HG02678 (cell line): ENCODE results near the gene SLC5A4.

Source experiments
- ATAC-seq: cut with Tn5 transposase; IDR thresholded peaks from one replicate; pipeline ENCODE4 v1.9.1; 2021; ENCODE audit warnings: mild to moderate bottlenecking, moderate library complexity; ENCODE audit not compliant: unreplicated experiment

SLC5A4 gene

GRCh38 chr22:32233091-32233490 lies 22.1 kb downstream of the SLC5A4 start:
- no peak for ATAC-seq

- ATAC-seq = no peak
These were observed 22.8 kb downstream of the SLC5A4 start for GRCh38 chr22:32232191-32232830.

- no peak for ATAC-seq
These were observed 28.6 kb downstream of the SLC5A4 start for GRCh38 chr22:32226326-32227104.

- ATAC-seq = no peak
These were observed 32.2 kb downstream of the SLC5A4 start for GRCh38 chr22:32222991-32223390.

GRCh38 chr22:32219026-32219425 lies 36.1 kb downstream of the SLC5A4 start:
- no peak for ATAC-seq

DNA sequence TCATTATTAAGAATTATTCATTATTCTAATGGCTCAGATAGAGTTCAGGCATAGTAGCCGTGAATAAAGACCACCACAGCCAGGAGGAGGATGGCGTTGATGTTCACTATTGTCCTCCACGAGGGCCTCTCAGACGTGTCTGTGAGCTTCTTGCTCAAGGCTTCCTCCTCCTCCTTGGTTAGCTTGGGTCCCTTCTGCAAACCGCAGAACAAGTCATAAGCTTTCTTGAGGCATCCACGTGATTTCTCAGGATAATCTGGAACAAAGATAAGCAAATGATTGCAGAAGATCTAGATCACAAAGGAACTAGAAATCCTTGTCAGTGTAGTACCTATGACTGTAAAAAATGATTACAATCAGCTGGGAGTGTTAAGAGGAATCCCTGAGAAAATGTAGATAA lies 36.7 kb downstream of the SLC5A4 start:
- no peak for ATAC-seq

DNA sequence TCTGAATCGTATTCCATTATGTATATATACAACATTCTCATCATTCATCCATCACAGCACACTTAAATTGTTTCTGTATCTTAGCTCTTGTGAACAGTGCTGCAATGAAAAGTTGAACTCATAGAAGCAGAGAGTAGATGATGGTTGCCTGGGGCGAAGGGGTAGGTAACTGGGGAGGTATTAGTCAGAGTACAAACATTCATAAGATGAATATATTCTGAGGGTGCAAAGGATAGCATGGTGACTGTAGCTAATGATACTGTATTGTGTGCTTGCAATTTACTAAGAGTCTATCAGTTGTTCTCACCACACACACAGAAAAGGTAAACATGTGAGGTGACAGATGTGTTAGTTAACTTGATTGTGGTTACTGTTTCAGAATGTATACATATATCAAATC lies 37.7 kb downstream of the SLC5A4 start:
- no peak for ATAC-seq

- no peak for ATAC-seq
These were observed 38.2 kb downstream of the SLC5A4 start for GRCh38 chr22:32216911-32217310.

GRCh38 chr22:32211011-32211410 lies 44.1 kb downstream of the SLC5A4 start:
- ATAC-seq = no peak

DNA sequence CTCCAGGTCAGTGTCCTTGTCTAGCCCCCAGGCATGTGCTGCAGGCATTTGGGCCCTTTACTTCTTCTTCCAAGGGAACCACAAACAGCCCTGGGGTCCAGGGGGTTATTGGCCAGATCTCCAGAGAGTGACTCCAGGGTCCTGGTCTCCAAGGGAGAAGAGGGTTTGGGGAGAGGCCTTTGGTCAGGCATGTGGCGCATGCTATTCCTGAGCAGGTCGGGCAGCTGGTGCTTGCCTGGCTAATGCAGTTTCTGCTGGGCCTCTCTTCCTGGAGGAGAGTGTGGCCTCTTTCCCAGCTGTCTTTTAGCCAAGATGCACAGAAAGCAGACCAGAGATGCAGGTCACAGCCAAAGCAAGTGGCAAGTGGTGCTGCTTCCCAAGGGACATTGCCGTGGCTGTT lies 46.5 kb downstream of the SLC5A4 start:
- ATAC-seq = no peak

- ATAC-seq = no peak
These were observed 47.1 kb downstream of the SLC5A4 start for GRCh38 chr22:32207971-32208480.

GRCh38 chr22:32206774-32207758 lies 48.1 kb downstream of the SLC5A4 start:
- ATAC-seq = no peak

- no peak for ATAC-seq
These were observed 49.0 kb downstream of the SLC5A4 start for GRCh38 chr22:32205974-32206773.

DNA sequence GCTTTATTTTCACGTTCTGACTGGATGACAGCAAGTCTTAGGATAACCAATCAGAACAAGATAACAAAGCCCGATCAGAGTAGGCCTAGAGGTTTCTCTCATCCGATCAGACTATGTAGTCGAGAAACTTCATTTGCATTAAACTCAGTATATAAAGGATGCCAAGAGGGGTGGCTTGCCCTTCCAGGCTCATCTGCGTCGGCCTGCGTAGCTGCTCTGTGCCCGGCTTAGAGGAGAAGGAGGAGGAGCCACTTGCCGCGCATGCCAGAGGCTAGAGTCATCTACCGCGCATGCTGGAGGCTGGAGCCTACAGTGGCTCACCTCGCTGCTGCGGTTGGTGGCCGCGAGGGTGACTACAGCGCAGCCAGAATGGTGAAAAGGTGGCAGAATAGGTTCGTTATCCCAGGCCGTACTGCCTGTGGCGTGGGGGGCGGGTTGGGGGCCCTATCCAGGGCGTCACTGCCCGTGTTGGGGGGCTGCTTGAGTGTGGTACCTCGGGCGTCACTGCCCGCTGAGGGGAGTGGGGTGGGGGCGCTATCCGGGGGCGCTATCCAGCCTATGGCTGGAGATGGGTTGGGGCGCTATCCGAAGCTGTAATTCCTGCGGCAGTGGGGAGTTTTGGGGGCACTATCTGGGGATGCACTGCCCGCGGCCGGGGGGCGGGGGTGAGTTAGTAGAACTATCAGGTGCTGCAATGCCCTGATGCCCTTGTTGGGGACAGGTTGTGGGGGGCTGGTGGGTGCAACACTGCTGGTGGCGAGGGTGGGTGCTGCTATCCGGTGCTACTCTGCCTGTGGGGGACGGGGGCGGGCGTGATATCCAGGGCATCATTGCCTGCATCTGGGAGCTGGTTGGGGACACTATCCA lies 50.1 kb downstream of the SLC5A4 start, which contains the start of gene RFPL2:
TSS of gene RFPL2 (minus strand) at position 218 of the 867 bp plus-strand sequence. CDS start 2,622 bp downstream, outside the sequence.
- no peak for ATAC-seq

GRCh38 chr22:32204040-32204855 lies 50.9 kb downstream of the SLC5A4 start:
- ATAC-seq = no peak

GRCh38 chr22:32203181-32204039 lies 51.7 kb downstream of the SLC5A4 start:
- no peak for ATAC-seq

DNA sequence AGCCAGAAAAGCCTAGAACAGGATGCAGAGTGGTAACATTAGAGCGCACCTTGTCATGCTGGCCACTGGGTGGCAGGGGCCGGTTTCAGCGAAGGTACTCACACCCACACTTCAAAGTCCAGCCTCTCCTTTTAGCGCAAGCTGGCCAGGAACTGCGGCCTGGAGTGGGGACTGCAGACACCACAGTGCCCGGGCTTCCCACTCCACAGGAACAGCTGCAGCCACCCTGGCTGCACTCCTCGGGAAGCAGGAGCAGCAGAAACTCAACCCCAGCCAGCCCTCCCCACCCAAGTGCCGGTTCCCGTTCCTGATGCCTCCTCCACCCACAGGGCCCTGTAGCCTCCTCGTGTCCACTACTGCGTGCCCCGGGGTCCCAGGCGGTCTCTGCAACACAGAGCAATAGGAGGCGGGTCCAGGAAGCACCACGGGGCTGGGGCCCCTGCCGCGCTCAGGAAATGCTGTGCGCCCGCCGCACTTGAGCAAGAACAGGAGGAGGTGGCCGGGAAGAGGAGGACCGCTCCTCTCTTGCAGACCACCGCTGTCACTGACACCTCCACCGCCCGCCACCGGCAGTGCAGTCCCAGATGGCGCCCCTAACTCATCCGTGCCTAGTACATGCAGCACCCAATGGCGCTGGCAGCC lies 52.5 kb downstream of the SLC5A4 start:
- ATAC-seq = no peak
